Colon (tissue), 2 donors: ENCODE results near the gene EVX1.

ENCODE experiments used
- FAIRE-seq: peaks from 2 replicates; lab custom pipeline; 2012; peaks lifted over from hg19 to GRCh38; lab: Jason Lieb, UNC
- donor health status: control.
- donor health status: control.

Gene EVX1

GRCh38 chr7:27235387-27236311 is 7.0 kb upstream of the EVX1 start:
- no peak for FAIRE-seq

GRCh38 chr7:27237735-27238334 is 4.8 kb upstream of the EVX1 start:
- no peak for FAIRE-seq

- FAIRE-seq = no peak
Measured at GRCh38 chr7:27238979-27239386, 3.6 kb upstream of the EVX1 start.

- no peak for FAIRE-seq
Measured at GRCh38 chr7:27239387-27240014, 3.1 kb upstream of the EVX1 start.

- FAIRE-seq = no peak
Measured at GRCh38 chr7:27240015-27240731, 2.4 kb upstream of the EVX1 start.

- FAIRE-seq = no peak
Measured at GRCh38 chr7:27241189-27242056, 1.2 kb upstream of the EVX1 start.

GRCh38 chr7:27242154-27242553 is 448 bp upstream of the EVX1 start:
- FAIRE-seq = no peak

GRCh38 chr7:27243340-27244163 is 950 bp downstream of the EVX1 start:
- no peak for FAIRE-seq

GRCh38 chr7:27244488-27245123 is 2.0 kb downstream of the EVX1 start:
- no peak for FAIRE-seq

GRCh38 chr7:27245124-27245797 is 2.7 kb downstream of the EVX1 start:
- FAIRE-seq = no peak

GRCh38 chr7:27245798-27246691 is 3.4 kb downstream of the EVX1 start:
- no peak for FAIRE-seq

- no peak for FAIRE-seq
Measured at GRCh38 chr7:27247000-27247399, 4.4 kb downstream of the EVX1 start.

GRCh38 chr7:27247452-27248426 is 5.1 kb downstream of the EVX1 start:
- FAIRE-seq = no peak

- FAIRE-seq = no peak
Measured at GRCh38 chr7:27248427-27248806, 5.8 kb downstream of the EVX1 start.

- no peak for FAIRE-seq
Measured at GRCh38 chr7:27248911-27249723, 6.5 kb downstream of the EVX1 start.
